ENCODE measurements around the gene MIGA2.

DNA sequence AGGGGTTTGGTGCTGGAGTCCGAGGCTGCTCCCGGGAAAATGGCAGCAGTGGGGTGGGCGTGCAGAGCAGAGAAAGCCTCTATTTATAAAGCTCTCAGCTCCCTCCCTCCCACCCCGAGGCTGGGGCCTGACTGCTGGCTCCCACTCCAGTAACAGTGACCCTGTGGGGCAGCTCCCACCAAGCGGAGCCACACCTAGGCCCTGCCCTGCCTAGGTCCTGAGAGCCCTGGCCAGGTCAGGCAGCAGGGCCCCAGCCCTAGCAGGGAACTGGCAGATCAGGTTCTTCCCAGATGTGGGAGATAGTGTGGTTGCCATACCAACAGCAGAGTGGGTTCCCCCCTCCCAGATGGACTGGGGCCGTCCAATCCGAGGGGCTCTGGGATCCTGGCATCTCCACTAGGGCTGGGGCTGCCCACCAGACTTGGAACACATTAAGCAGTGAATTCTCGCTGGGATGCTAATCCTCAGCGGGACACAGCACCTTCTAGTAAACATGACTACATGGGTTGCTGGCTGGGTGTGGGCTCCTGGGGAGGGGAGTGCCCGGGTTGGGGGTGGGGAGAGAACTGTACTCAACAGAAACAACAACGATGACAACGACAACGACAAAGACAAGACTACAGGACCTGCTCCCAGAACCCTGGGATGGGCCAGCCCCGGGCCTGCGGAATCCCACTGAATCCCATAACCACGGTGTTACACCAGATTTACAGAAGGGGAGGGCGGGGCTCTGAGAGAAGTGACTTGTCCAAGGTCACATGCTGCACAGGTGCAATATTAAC lies 9.8 kb upstream of the MIGA2 start:
- TF ChIP-seq, protein P1, sequence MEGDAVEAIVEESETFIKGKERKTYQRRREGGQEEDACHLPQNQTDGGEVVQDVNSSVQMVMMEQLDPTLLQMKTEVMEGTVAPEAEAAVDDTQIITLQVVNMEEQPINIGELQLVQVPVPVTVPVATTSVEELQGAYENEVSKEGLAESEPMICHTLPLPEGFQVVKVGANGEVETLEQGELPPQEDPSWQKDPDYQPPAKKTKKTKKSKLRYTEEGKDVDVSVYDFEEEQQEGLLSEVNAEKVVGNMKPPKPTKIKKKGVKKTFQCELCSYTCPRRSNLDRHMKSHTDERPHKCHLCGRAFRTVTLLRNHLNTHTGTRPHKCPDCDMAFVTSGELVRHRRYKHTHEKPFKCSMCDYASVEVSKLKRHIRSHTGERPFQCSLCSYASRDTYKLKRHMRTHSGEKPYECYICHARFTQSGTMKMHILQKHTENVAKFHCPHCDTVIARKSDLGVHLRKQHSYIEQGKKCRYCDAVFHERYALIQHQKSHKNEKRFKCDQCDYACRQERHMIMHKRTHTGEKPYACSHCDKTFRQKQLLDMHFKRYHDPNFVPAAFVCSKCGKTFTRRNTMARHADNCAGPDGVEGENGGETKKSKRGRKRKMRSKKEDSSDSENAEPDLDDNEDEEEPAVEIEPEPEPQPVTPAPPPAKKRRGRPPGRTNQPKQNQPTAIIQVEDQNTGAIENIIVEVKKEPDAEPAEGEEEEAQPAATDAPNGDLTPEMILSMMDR (conservative IDR thresholded peaks at IDR 0.05; ENCODE audit: low read depth, low read length) = no peak
- no peak for TF ChIP-seq POLR2A (IDR thresholded peaks at IDR 0.05; ENCODE audit: low read depth, low read length)
- TF ChIP-seq MAFK (IDR thresholded peaks at IDR 0.05; ENCODE audit: low read depth, low read length) = no peak
- no peak for TF ChIP-seq BHLHE40 (IDR thresholded peaks at IDR 0.05; ENCODE audit: low read depth, low read length)
- no peak for TF ChIP-seq RAD21 (IDR thresholded peaks at IDR 0.05; ENCODE audit: low read length)
- TF ChIP-seq, protein P2, sequence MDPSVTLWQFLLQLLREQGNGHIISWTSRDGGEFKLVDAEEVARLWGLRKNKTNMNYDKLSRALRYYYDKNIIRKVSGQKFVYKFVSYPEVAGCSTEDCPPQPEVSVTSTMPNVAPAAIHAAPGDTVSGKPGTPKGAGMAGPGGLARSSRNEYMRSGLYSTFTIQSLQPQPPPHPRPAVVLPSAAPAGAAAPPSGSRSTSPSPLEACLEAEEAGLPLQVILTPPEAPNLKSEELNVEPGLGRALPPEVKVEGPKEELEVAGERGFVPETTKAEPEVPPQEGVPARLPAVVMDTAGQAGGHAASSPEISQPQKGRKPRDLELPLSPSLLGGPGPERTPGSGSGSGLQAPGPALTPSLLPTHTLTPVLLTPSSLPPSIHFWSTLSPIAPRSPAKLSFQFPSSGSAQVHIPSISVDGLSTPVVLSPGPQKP (IDR thresholded peaks at IDR 0.05; ENCODE audit: borderline replicate concordance, low read depth, low read length) = no peak
- TF ChIP-seq NFE2L2 (IDR thresholded peaks at IDR 0.05; ENCODE audit: low read depth, low read length) = no peak
- TF ChIP-seq CHD1 (IDR thresholded peaks at IDR 0.05; ENCODE audit: low read depth, low read length) = no peak
- TF ChIP-seq, protein P3, sequence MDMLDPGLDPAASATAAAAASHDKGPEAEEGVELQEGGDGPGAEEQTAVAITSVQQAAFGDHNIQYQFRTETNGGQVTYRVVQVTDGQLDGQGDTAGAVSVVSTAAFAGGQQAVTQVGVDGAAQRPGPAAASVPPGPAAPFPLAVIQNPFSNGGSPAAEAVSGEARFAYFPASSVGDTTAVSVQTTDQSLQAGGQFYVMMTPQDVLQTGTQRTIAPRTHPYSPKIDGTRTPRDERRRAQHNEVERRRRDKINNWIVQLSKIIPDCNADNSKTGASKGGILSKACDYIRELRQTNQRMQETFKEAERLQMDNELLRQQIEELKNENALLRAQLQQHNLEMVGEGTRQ (IDR thresholded peaks at IDR 0.05; ENCODE audit: low read depth, low read length) = no peak
- no peak for TF ChIP-seq FOS (IDR thresholded peaks at IDR 0.05; ENCODE audit: low read depth, low read length)

Data from IMR-90 (cell line).